Measurements from ENCODE around the gene TOP2A. TPM values are rescaled to one million over a fixed set of nuclear protein-coding genes. Genes with fewer than 3 reads are reported as not detected.
"Not testable (repeated sequence)": the region's sequence is repeated elsewhere in the genome, so short reads cannot be mapped to it uniquely, and the experiment has no call there.

The TOP2A gene
- total RNA-seq, 1 experiment from 2014 or later, result 237 TPM

GRCh38 chr17:40371261-40371929 is 46.3 kb downstream of the TOP2A start:
- TF ChIP-seq CTCF (IDR thresholded peaks at IDR 0.05; ENCODE audit: insufficient read depth in 1 of 2, low read depth in 1 of 2, low read length in 1 of 2, severe bottlenecking in 1 of 2, unreplicated experiment in 1 of 2), result no peak
- Mint-ChIP-seq H3K27me3 (ENCODE audit: insufficient read depth, unreplicated experiment) (no peaks in the 10 kb centered on the region), H3K36me3 (ENCODE audit: insufficient read depth, unreplicated experiment) (no peaks in the 10 kb centered on the region), H3K4me1 (ENCODE audit: low read depth, unreplicated experiment) (no peaks in the 10 kb centered on the region), H3K4me3 (ENCODE audit: unreplicated experiment) (no peak overlapping the region), H3K27ac (ENCODE audit: unreplicated experiment) (no peak overlapping the region), H3K9me3 (ENCODE audit: unreplicated experiment) (peaks cover 23% of the 10 kb centered on the region)
- H3K27me3 ChIP-seq (replicated peaks; ENCODE audit: control insufficient read depth, insufficient read depth, low read length), result no peaks in the 10 kb centered on the region
- no peak for DNase-seq
- BruUV-seq (replicated peaks), result no TSS peak
- no peaks in the 10 kb centered on the region for H3K4me1 ChIP-seq
- H3K9me3 ChIP-seq, result peaks cover 4% of the 10 kb centered on the region; the same call in 1 of the 2 replicates
- H3K36me3 ChIP-seq (ENCODE audit: control insufficient read depth, insufficient read depth, low read length), result no peaks in the 10 kb centered on the region
- intact Hi-C loops (cut with micrococcal nuclease; ENCODE audit: unreplicated experiment), result no loop called here
- ChIA-PET CTCF (no interaction called here), POLR2A (no interaction called here)
- H3K4me3 ChIP-seq (ENCODE audit: low read depth, low read length), result no peak overlapping the region

DNA sequence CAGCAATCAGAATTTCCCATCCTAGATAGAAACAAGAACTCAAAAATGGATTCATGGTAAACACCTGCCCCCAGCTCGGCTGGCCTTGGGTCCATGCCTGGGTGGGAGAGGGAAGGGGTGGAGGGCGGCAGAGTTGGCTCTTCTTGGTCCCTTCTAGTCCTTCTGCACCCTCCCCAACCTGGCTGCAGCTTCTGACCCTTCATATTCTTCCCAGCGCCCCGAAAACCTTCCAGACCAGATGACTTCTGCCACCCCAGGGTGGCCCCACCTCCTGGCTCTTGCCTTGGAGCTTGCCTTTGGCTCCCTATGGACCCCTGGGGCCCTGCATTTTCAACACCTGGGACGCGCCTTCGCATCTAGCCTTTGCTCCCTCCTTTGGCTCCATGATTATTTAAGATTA is 47.8 kb downstream of the TOP2A start:
- H3K36me3 ChIP-seq (ENCODE audit: control insufficient read depth, insufficient read depth, low read length), result no peaks in the 10 kb centered on the region
- Mint-ChIP-seq H3K4me3 (ENCODE audit: unreplicated experiment) (no peak overlapping the region), H3K27me3 (ENCODE audit: insufficient read depth, unreplicated experiment) (no peaks in the 10 kb centered on the region), H3K36me3 (ENCODE audit: insufficient read depth, unreplicated experiment) (no peaks in the 10 kb centered on the region), H3K4me1 (ENCODE audit: low read depth, unreplicated experiment) (no peaks in the 10 kb centered on the region), H3K9me3 (ENCODE audit: unreplicated experiment) (peaks cover 23% of the 10 kb centered on the region), H3K27ac (ENCODE audit: unreplicated experiment) (no peak overlapping the region)
- peak in 1 of 2 experiments; percentile 13 for DNase-seq
- no peak for TF ChIP-seq CTCF (IDR thresholded peaks at IDR 0.05; ENCODE audit: insufficient read depth in 1 of 2, low read depth in 1 of 2, low read length in 1 of 2, severe bottlenecking in 1 of 2, unreplicated experiment in 1 of 2)
- CTCF ChIA-PET, result no interaction called here
- no peaks in the 10 kb centered on the region for H3K4me1 ChIP-seq
- no peaks in the 10 kb centered on the region for H3K27me3 ChIP-seq (replicated peaks; ENCODE audit: control insufficient read depth, insufficient read depth, low read length)
- H3K4me3 ChIP-seq (ENCODE audit: low read depth, low read length), result no peak overlapping the region
- intact Hi-C loops (cut with micrococcal nuclease; ENCODE audit: unreplicated experiment), result no loop called here
- peaks cover 4% of the 10 kb centered on the region; the same call in 1 of the 2 replicates for H3K9me3 ChIP-seq
- POLR2A ChIA-PET, result no interaction called here
- BruUV-seq (replicated peaks), result no TSS peak

DNA sequence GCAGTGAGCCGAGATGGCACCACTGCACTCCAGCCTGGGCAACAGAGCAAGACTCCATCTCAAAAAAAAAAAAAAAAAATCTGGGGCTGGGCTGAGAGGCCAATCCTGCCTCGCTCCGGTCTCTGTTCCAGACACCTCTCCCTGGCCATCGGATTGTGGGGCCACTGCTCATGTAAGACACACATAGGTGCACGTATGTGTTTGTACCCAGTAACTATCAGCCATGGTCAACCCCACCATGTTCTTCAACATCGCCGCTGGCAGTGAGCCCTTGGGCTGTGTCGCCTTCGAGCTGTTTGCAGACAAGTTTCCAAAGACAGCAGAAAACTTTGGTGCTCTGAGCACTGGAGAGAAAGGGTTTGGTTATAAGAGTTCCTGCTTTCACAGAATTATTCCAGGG is 50.0 kb downstream of the TOP2A start:
- DNase-seq; intact Hi-C loops (cut with micrococcal nuclease; ENCODE audit: unreplicated experiment); H3K27me3 ChIP-seq (replicated peaks; ENCODE audit: control insufficient read depth, insufficient read depth, low read length); H3K4me3 ChIP-seq (ENCODE audit: low read depth, low read length); H3K9me3 ChIP-seq; H3K4me3 Mint-ChIP-seq (ENCODE audit: unreplicated experiment); H3K4me1 Mint-ChIP-seq (ENCODE audit: low read depth, unreplicated experiment); H3K27me3 Mint-ChIP-seq (ENCODE audit: insufficient read depth, unreplicated experiment); H3K4me1 ChIP-seq; POLR2A ChIA-PET; CTCF ChIA-PET; BruUV-seq (replicated peaks); H3K36me3 Mint-ChIP-seq (ENCODE audit: insufficient read depth, unreplicated experiment); H3K36me3 ChIP-seq (ENCODE audit: control insufficient read depth, insufficient read depth, low read length); H3K27ac Mint-ChIP-seq (ENCODE audit: unreplicated experiment): not testable (repeated sequence)
- peaks cover 18% of the 10 kb centered on the region for H3K9me3 Mint-ChIP-seq (ENCODE audit: unreplicated experiment)
